OCI-LY7 (cell line): Measurements from ENCODE around the gene EPB41L4B. TPM values are rescaled to one million over a fixed set of nuclear protein-coding genes. Genes with fewer than 3 reads are reported as not detected.

Source experiments
- BruUV-seq: library from RNA; stranded (reverse); fragments of 400-500 nt; replicated peaks from 2 replicates; lab custom pipeline; 2021; lab: Mats Ljungman, UMichigan
- CTCF ChIA-PET: fragments of 300-600 bp; sonication (Branson Sonifier 250); formaldehyde crosslinking; loops from one replicate; lab custom pipeline; 2022; ENCODE audit warnings: antibody characterized with exemption; ENCODE audit not compliant: unreplicated experiment; lab: Charles Lee
- POLR2A ChIA-PET: fragments of 300-600 bp; sonication (Branson Sonifier 250); formaldehyde crosslinking; loops from one replicate; lab custom pipeline; 2022; ENCODE audit warnings: antibody characterized with exemption; lab: Charles Lee
- DNase-seq: peaks from one replicate; pipeline ENCODE4 v3.0.0-alpha.2; 2015; ENCODE audit warnings: low spot score
- H2AFZ ChIP-seq: fragments of 200-600 bp; sonication (generic), shearing (Covaris generic); 2 replicates; pipeline ENCODE4 v1.6.1; 2014; ENCODE audit warnings: mild to moderate bottlenecking, antibody characterized with exemption, low read length, moderate library complexity
- H3K27ac ChIP-seq: fragments of 200-600 bp; sonication (generic); 2 replicates; pipeline ENCODE4 v1.5.1; 2014; ENCODE audit warnings: mixed run types, low read depth, mild to moderate bottlenecking, moderate library complexity, low read length, inconsistent platforms; ENCODE audit not compliant: poor library complexity, severe bottlenecking
- H3K36me3 ChIP-seq: fragments of 200-600 bp; sonication (generic); 2 replicates; pipeline ENCODE4 v1.6.1; 2014; ENCODE audit warnings: mild to moderate bottlenecking, antibody characterized with exemption, low read length, moderate library complexity, mixed read lengths; ENCODE audit not compliant: insufficient read depth
- H3K4me1 ChIP-seq: fragments of 200-600 bp; sonication (generic); 2 replicates; pipeline ENCODE4 v1.5.1; 2014; ENCODE audit warnings: mild to moderate bottlenecking, low read length; ENCODE audit not compliant: insufficient read depth, poor library complexity, severe bottlenecking
- H3K4me2 ChIP-seq: fragments of 200-600 bp; sonication (generic); 2 replicates; pipeline ENCODE4 v1.6.1; 2014; ENCODE audit warnings: mild to moderate bottlenecking, low read length
- H3K4me3 ChIP-seq: fragments of 200-600 bp; sonication (generic); 2 replicates; pipeline ENCODE4 v1.5.1; 2014; ENCODE audit warnings: mild to moderate bottlenecking, low read depth, low read length; ENCODE audit not compliant: poor library complexity, severe bottlenecking
- H3K79me2 ChIP-seq: fragments of 200-600 bp; sonication (generic); 2 replicates; pipeline ENCODE4 v1.6.1; 2016; ENCODE audit warnings: low read depth, mild to moderate bottlenecking, low read length, moderate library complexity, mixed read lengths; ENCODE audit not compliant: insufficient read depth
- H3K9me2 ChIP-seq: fragments of 200-600 bp; sonication (generic); 2 replicates; pipeline ENCODE4 v1.6.1; 2016; ENCODE audit warnings: mild to moderate bottlenecking, low read length, mixed read lengths; ENCODE audit not compliant: insufficient read depth
- H3K9me3 ChIP-seq: fragments of 200-600 bp; sonication (generic); 2 replicates; pipeline ENCODE4 v1.6.1; 2014; ENCODE audit warnings: mild to moderate bottlenecking, mixed run types, low read length, mixed read lengths
- H4K20me1 ChIP-seq: fragments of 200-600 bp; sonication (generic); 2 replicates; pipeline ENCODE4 v1.6.1; 2014; ENCODE audit warnings: mild to moderate bottlenecking, antibody characterized with exemption, low read length, moderate library complexity, mixed read lengths; ENCODE audit not compliant: insufficient read depth
- CTCF ChIP-seq: fragments of 200-600 bp; sonication (generic); conservative IDR thresholded peaks from 2 replicates; pipeline ENCODE4 v1.5.1; 2014; ENCODE audit warnings: mild to moderate bottlenecking, antibody characterized with exemption, low read length, moderate library complexity, mixed read lengths
- EZH2phosphoT487 ChIP-seq: fragments of 200-600 bp; sonication (generic); IDR thresholded peaks from 2 replicates; pipeline ENCODE4 v1.6.1; 2018; ENCODE audit warnings: low read depth, borderline replicate concordance, mild to moderate bottlenecking, mixed run types, antibody characterized with exemption, low read length, moderate library complexity, mixed read lengths
- intact Hi-C: fragments of 100-400 bp; cut with micrococcal nuclease; formaldehyde crosslinking; loops from one replicate; pipeline ENCODE4 v1.10.0; 2022; ENCODE audit not compliant: unreplicated experiment
- total RNA-seq, 2 experiments: library from RNA; depleted of rRNA in 1 of 2; stranded (reverse); fragments of >200 nt in 1 of 2; shearing (Covaris generic) in 1 of 2; gene quantifications; 2 replicates each; pipeline ENCODE4 v1.2.3, GENCODE V29; 2014 to 2022

EPB41L4B gene
- total RNA-seq, 2 experiments from 2014 or later = 0.29 TPM; not detected in 1

- Histone ChIP-seq H3K9me3 (no peaks in the 10 kb centered on the region), H3K36me3 (no peaks in the 10 kb centered on the region), H3K4me3 (no peak overlapping the region), H4K20me1 (no peaks in the 10 kb centered on the region), H3K79me2 (no peaks in the 10 kb centered on the region), H3K27ac (no peak overlapping the region), H3K4me2 (no peak overlapping the region), H3K9me2 (no peaks in the 10 kb centered on the region), H3K4me1 (peaks cover 4% of the 10 kb centered on the region), H2AFZ (no peak overlapping the region)
- intact Hi-C loops = no loop called here
- ChIA-PET CTCF (interaction anchor here (0.6 kb wide), 1 partner anchor 482 kb away, joined by 4 read pairs; no protein-coding TSS in a partner anchor), POLR2A (interaction anchor here (1.1 kb wide), 1 partner anchor 43 kb away, joined by 3 read pairs; no protein-coding TSS in a partner anchor)
- no TSS peak for BruUV-seq
- DNase-seq = no peak
- TF ChIP-seq CTCF (no peak), EZH2phosphoT487 (no peak)
Observed at GRCh38 chr9:109317979-109318741, 2.7 kb downstream of the EPB41L4B start.

GRCh38 chr9:109317311-109317978 is 3.4 kb downstream of the EPB41L4B start:
- TF ChIP-seq CTCF = no peak
- no peak overlapping the region for H3K4me2 ChIP-seq
- no TSS peak for BruUV-seq
- H3K4me1 ChIP-seq = peaks cover 4% of the 10 kb centered on the region
- no peaks in the 10 kb centered on the region for H3K9me3 ChIP-seq
- H2AFZ ChIP-seq = no peak overlapping the region
- intact Hi-C loops = no loop called here
- no peak for DNase-seq
- no peaks in the 10 kb centered on the region for H3K36me3 ChIP-seq
- ChIA-PET CTCF (no interaction called here), POLR2A (interaction anchor here (1.1 to 1.2 kb wide), 2 partner anchors 11 to 42 kb away, joined by 3 read pairs; no protein-coding TSS in a partner anchor)
- no peak overlapping the region for H3K4me3 ChIP-seq
- no peaks in the 10 kb centered on the region for H3K79me2 ChIP-seq
- H3K9me2 ChIP-seq = no peaks in the 10 kb centered on the region
- H3K27ac ChIP-seq = no peak overlapping the region
- H4K20me1 ChIP-seq = no peaks in the 10 kb centered on the region
